Glomerular visceral epithelial cell (primary cell): ENCODE data around the gene TMEM134.
"Not testable (repeated sequence)": the region's sequence is repeated elsewhere in the genome, so short reads cannot be mapped to it uniquely, and the experiment has no call there.

Experiments
- DNase-seq: peaks from one replicate; pipeline ENCODE4 v3.0.0-alpha.2; 2016; ENCODE audit errors: extremely low spot score

The TMEM134 gene

GRCh38 chr11:67485873-67486361 lies 16.9 kb upstream of the TMEM134 start:
- DNase-seq: not testable (repeated sequence)

DNA sequence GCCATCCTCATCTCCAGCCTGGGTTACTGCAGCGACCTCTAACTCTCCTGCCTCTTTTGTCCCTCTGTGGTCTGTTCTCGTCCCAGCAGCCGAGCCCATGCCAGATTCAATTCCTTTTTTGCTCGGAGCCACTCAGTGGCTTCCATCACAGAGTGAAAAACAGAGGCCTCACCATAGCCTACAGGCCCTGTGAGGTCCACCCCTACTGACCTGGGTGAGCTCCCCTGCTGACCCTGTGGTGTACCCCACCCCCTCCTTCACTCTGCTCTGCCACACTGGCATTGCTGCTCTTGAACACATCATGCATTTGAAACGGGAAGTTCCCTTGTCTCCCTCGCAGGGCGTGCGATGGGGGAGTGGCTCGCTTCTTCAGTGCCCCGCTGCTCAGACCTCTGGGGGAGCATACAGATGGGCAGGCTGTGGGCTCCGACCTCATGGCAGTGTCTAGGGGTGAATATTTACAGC lies 15.8 kb upstream of the TMEM134 start:
- no peak for DNase-seq

GRCh38 chr11:67483831-67484665 lies 15.0 kb upstream of the TMEM134 start:
- no peak for DNase-seq

DNA sequence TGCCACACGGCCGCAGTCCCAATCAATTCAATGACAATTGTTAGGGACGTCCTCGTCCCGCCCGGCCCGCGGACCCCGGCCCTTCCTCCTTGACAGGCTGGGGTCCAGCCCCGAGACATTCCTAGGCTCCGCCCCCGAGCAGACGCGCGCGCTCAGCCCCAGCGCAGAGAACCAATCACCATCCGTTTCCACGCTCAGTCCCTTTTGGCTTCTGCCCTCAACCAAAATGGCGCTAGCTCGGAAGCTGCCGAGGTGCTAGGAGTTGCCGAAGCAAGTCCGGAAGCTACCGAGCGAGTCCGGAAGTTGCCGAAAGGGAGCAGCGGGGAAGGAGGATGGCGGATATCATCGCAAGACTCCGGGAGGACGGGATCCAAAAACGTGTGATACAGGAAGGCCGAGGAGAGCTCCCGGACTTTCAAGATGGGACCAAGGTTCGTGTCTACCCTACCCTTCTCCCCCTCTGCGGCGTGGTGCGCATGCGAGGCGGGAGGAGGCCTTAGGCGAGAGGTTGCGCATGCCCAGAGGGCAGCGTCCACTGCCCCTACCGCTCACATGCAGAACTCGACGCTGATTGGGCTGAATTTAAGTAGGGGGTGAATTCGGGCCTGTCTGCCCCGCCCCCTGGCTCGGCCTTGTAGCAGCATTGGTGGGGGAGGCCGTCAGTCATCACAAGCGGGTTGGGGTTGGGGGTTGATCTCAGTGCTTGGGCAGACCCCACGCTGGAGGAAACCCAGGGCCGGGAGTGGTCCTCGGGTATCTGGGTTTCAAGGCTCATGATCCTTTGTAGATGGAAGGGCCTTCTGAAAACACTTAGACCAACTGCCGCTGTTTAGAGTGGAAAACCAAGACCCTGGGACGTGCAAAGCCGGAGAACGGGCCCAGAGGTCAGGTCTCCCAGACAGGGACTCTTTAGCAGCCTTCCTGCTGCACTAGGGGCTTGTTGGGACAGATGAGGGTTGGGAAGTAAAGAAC lies 14.1 kb upstream of the TMEM134 start, which contains the start of gene AIP:
AIP (plus strand) TSS at position 200 of the 972 bp plus-strand sequence; CDS start at position 333, 133 bp downstream.
- peak; percentile 96 for DNase-seq

DNA sequence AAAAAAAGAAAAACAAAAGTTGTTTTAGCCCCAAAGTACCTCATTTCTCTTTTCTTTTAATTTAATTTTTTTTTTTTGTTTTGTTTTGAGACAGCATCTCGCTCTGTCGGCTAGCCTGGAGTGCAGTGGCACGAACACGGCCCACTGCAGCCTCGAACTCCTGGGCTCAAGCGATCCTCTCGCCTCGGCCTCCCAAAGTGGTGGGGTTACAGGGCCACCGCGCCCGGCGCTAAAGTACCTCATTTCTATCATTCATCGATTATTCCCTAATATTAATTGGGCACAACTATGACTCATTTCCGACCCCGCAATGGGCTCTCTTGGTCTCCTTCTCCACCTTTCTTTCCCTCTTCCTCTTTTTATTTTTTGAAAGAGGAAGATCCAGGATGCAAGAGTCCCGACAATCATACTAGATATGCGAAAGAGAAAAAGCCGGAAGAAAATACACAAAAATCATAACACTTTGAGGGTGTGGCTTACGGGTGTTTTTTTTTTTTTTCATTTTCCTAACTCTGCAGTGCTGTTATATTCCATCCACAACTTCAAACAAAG lies 13.3 kb upstream of the TMEM134 start:
- no peak for DNase-seq

- DNase-seq: not testable (repeated sequence)
Observed at GRCh38 chr11:67477344-67478050, 8.4 kb upstream of the TMEM134 start.

DNA sequence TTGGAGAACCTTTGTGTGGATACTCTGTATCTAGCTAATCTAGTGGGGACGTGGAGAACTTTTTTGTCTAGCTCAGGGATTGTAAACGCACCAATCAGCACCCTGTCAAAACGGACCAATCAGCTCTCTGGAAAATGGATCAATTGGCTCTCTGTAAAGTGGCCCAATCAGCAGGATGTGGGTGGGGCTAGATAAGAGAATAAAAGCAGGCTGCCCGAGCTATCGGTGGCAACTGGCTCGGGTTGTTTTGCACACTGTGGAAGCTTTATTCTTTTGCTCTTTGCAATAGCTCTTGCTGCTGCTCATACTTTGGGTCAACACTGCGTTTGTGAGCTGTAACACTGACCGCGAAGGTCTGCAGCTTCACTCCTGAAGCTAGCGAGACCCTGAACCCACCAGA lies 7.6 kb upstream of the TMEM134 start:
- not testable (repeated sequence) for DNase-seq

- no peak for DNase-seq
Observed at GRCh38 chr11:67472882-67473281, 3.8 kb upstream of the TMEM134 start.

- DNase-seq: no peak
Observed at GRCh38 chr11:67470337-67471002, 1.4 kb upstream of the TMEM134 start.

DNA sequence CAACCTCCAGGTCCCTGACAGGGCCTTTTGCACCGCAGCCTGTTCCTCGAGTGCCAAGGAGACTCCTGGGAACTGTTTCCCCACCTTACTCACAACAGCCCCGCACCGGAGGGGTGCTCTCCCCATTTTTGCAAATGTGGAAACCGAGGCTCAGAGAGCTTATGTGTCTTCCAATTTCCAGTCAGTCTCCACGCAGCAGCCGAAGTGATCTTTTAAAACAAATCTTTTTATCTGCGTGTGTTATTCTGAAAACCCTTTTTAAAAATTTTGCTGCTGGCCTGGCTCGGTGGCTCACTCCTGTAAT lies 409 bp upstream of the TMEM134 start:
- no peak for DNase-seq

GRCh38 chr11:67468456-67468758 lies 644 bp downstream of the TMEM134 start:
- DNase-seq: no peak

- no peak for DNase-seq
Observed at GRCh38 chr11:67468056-67468455, 995 bp downstream of the TMEM134 start.

DNA sequence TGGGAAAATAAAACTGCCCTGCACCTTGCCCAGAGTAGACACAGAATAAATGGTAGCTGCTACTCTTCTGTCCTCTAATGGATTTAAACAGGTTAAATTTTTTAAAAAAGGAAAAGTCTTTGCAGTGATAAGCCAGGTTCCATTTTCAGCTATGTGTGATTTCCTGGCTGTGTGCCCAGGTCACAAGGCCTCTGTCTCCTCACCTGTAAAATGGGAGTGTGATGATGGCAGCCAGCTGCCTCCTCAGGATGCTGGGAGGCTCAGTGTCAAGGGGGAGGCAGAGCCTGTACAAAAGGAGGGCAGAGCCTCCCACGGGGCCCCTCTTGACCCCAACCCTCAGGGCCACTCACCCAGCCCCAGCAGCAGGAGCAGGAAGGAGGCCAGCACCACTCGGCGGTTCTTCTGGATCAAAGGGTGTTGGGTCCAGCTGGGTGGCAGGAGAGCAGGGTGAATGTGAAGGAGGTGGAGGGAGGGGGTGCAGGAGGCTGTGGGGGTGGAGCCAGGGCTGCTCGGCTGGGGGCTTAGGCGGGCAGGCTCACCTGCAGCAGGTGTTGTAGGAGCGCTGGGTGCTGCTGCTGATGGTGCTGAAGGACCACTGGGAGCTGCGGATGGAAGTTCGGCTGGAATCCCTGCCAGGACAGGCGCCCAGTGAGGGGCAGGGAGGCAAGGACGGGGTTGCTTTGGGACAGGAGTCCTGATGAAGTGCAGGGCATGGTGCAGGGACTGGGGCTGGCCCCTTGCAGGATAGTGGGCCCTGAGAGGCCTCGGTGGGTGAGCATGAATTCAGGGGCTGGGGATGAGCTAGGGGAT lies 1.9 kb downstream of the TMEM134 start:
- no peak for DNase-seq

- DNase-seq: no peak
Observed at GRCh38 chr11:67466367-67466766, 2.7 kb downstream of the TMEM134 start.

DNA sequence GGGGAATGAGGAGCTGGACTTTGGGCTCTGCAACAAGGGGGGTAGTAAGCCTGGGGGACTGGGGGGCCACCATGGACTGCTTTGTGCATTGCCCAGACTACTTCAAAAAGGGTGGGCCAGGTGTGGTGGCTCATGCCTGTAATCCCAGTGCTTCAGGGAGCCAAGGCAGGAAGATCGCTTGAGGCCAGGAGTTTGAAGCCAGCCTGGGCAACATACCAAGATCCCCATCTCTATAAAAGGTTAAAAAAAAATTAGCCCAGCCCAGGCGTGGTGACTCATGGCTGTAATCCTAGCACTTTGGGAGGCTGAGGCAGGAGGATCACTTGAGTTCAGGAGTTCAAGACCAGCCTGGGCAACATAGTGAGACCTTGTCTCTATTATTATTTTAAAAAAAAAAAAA lies 3.5 kb downstream of the TMEM134 start:
- DNase-seq: not testable (repeated sequence)

GRCh38 chr11:67465189-67465510 lies 3.9 kb downstream of the TMEM134 start:
- no peak for DNase-seq

DNA sequence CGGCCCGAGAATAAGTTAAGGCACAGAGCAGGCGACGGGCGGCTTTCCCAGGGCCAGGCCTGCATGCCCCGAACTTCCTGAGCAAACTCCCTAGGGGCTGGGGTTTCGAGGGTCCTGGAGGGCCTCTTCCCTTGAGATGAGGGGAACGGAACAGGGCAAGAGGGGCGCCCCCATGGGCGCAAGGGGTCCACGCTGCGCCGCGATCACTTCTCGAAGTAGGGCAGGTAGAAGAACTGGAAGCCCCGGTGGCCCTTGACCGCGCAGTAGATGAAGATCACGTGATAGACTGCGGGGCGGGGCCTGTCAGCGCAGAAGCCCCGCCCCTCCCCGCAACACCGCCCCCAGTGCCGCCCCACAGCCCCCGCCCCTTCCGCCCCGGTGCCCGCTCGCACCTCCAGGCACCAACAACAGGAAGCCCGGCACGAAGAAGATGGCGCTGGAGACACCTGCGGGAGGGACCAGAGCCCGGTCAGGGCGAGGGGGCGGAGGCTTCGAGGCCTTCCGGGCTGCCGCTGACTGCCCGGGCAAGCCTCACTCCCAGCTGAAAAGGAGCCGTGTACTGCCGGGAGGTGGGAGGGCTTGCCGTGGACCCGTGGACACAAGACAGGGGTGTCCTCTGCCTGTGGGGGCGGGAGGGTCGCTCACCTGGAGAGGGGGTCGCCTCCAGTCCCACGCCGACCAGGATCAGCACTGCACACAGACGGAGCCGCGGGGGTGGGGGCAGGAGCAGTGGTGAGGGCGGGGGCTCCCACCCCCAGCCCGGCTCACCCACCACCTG lies 4.5 kb downstream of the TMEM134 start:
- peak; percentile 94 for DNase-seq

DNA sequence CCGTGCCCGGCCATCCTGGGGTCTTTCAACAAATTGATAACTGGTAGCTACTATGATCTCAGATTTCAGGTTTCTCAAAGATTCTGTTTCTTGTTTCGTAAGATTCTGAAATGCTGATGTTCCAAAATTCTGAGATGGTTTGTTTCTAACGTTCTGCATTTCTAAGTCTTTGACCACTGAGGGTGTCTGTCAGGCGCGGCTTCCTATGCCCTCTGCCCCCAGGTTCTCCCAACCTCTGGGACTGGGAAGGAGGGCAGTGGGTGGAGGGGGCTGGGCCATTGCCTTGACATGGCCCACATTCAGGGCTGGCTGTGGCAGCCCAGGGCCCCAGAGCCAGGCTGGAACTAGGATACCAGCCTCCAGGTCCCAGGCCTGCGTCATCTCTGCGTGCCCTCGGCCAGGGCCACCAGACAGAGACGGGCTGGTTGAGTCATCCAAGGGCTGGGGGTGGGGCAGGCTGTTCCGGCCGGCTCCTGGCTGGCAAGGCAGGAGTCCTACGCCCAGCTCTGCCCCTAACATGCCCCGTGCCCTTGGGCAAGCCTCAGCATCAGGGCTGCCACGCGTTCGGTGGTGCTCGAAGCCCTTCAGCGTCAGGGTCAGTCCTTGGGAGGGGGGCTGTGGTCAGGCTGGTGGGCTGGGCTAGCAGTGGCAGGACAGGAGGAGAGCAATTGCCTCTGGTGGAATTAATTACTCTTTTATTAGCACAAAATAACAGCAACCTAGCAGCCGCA lies 5.2 kb downstream of the TMEM134 start:
- DNase-seq: peak; percentile 88

DNA sequence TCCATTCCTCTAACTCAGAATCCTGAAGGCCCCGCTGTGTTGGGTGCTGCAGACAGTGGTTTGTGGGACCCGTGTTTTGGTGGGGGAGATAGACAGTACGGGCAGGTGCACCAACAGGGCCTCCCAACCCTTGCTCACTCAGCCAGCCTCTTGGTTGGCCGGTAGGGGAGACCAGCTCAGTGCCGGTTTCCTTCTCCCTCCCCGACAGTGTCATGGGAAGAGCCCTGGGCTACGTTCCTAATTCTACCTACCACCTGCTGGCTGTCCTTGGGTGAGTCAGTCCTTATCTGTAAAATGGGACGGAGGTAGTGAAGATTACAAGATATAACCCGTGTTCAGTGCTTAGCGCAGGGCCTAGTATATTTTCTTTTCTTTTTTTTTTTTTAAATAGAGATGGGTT lies 5.9 kb downstream of the TMEM134 start:
- DNase-seq: no peak
